ENCODE data around the gene WDR64. TPM values are rescaled to one million over a fixed set of nuclear protein-coding genes. Genes with fewer than 3 reads are reported as not detected.

The WDR64 gene
- polyA plus RNA-seq, 1 donor from 2014 or later: 0.21 TPM

GRCh38 chr1:241614144-241614543 is 37.9 kb upstream of the WDR64 start:
- TF ChIP-seq SMC3 (conservative IDR thresholded peaks at IDR 0.05; ENCODE audit: poor library complexity) (no peak), EP300 (conservative IDR thresholded peaks at IDR 0.05; ENCODE audit: poor library complexity, severe bottlenecking) (no peak), TAF1 (IDR thresholded peaks at IDR 0.05; ENCODE audit: low read depth) (no peak), RAD21 (conservative IDR thresholded peaks at IDR 0.05) (no peak), MXI1 (conservative IDR thresholded peaks at IDR 0.05; ENCODE audit: poor library complexity, severe bottlenecking) (no peak), EZH2 (IDR thresholded peaks at IDR 0.05; ENCODE audit: borderline replicate concordance, insufficient read depth, low read length, poor library complexity, severe bottlenecking) (no peak), CTCF (IDR thresholded peaks at IDR 0.05; ENCODE audit: poor library complexity, severe bottlenecking) (no peak), POLR2AphosphoS5 (IDR thresholded peaks at IDR 0.05) (no peak)
- TF ChIP-seq, protein P1, sequence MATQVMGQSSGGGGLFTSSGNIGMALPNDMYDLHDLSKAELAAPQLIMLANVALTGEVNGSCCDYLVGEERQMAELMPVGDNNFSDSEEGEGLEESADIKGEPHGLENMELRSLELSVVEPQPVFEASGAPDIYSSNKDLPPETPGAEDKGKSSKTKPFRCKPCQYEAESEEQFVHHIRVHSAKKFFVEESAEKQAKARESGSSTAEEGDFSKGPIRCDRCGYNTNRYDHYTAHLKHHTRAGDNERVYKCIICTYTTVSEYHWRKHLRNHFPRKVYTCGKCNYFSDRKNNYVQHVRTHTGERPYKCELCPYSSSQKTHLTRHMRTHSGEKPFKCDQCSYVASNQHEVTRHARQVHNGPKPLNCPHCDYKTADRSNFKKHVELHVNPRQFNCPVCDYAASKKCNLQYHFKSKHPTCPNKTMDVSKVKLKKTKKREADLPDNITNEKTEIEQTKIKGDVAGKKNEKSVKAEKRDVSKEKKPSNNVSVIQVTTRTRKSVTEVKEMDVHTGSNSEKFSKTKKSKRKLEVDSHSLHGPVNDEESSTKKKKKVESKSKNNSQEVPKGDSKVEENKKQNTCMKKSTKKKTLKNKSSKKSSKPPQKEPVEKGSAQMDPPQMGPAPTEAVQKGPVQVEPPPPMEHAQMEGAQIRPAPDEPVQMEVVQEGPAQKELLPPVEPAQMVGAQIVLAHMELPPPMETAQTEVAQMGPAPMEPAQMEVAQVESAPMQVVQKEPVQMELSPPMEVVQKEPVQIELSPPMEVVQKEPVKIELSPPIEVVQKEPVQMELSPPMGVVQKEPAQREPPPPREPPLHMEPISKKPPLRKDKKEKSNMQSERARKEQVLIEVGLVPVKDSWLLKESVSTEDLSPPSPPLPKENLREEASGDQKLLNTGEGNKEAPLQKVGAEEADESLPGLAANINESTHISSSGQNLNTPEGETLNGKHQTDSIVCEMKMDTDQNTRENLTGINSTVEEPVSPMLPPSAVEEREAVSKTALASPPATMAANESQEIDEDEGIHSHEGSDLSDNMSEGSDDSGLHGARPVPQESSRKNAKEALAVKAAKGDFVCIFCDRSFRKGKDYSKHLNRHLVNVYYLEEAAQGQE (IDR thresholded peaks at IDR 0.05; ENCODE audit: borderline replicate concordance): no peak
- no peaks in the 10 kb centered on the region for H4K20me1 ChIP-seq (ENCODE audit: insufficient read depth)
- no peaks in the 10 kb centered on the region for H3K36me3 ChIP-seq (ENCODE audit: insufficient read depth, low read length)
- no peaks in the 10 kb centered on the region for H3K9me2 ChIP-seq (ENCODE audit: insufficient read depth, low read length)
- no peaks in the 10 kb centered on the region for H3K27me3 ChIP-seq (ENCODE audit: insufficient read depth, low read depth, low read length)
- no peaks in the 10 kb centered on the region for H3K79me2 ChIP-seq (replicated peaks; ENCODE audit: insufficient read depth, low read length)
- no peaks in the 10 kb centered on the region for H3F3A ChIP-seq (ENCODE audit: insufficient read depth, low read length, poor library complexity, severe bottlenecking)
- no peak overlapping the region for H3K27ac ChIP-seq (ENCODE audit: low read length)
- H2AFZ ChIP-seq (ENCODE audit: low read depth, low read length): no peak overlapping the region
- no peaks in the 10 kb centered on the region for H3K9me3 ChIP-seq (ENCODE audit: low read length)
- no peak overlapping the region for H3K4me2 ChIP-seq (ENCODE audit: low read length)
- no peak overlapping the region for H3K4me3 ChIP-seq (ENCODE audit: low read length)
- H3K9ac ChIP-seq (ENCODE audit: low read length): no peak overlapping the region

DNA sequence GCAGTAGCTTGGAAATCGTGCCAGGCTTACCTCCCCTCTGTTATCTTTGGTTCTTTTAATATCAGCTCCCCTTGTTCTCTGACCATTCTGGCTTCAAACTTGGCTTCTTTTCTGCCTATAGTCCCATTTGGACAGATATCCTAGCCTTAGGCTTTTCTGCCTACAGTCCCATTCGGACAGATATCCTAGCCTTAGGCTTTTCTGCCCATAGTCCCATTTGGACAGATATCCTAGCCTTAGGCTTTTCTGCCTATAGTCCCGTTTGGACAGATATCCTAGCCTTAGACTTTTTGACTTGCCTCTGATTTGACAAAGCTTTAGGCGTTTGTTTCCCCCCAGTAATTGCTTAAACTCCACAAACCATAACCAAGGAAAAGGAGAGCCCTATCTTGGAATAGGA is 37.5 kb upstream of the WDR64 start:
- Histone ChIP-seq H3K79me2 (replicated peaks; ENCODE audit: insufficient read depth, low read length) (no peaks in the 10 kb centered on the region), H3K4me3 (ENCODE audit: low read length) (no peak overlapping the region), H3F3A (ENCODE audit: insufficient read depth, low read length, poor library complexity, severe bottlenecking) (no peaks in the 10 kb centered on the region), H3K9ac (ENCODE audit: low read length) (no peak overlapping the region), H3K27me3 (ENCODE audit: insufficient read depth, low read depth, low read length) (no peaks in the 10 kb centered on the region), H4K20me1 (ENCODE audit: insufficient read depth) (no peaks in the 10 kb centered on the region), H3K27ac (ENCODE audit: low read length) (no peak overlapping the region), H2AFZ (ENCODE audit: low read depth, low read length) (no peak overlapping the region), H3K36me3 (ENCODE audit: insufficient read depth, low read length) (no peaks in the 10 kb centered on the region), H3K4me2 (ENCODE audit: low read length) (no peak overlapping the region), H3K9me3 (ENCODE audit: low read length) (no peaks in the 10 kb centered on the region), H3K9me2 (ENCODE audit: insufficient read depth, low read length) (no peaks in the 10 kb centered on the region)
- no peak for TF ChIP-seq EP300 (conservative IDR thresholded peaks at IDR 0.05; ENCODE audit: poor library complexity, severe bottlenecking)
- TF ChIP-seq, protein P1 (IDR thresholded peaks at IDR 0.05; ENCODE audit: borderline replicate concordance): no peak
- TF ChIP-seq RAD21 (conservative IDR thresholded peaks at IDR 0.05): no peak
- TF ChIP-seq EZH2 (IDR thresholded peaks at IDR 0.05; ENCODE audit: borderline replicate concordance, insufficient read depth, low read length, poor library complexity, severe bottlenecking): no peak
- TF ChIP-seq TAF1 (IDR thresholded peaks at IDR 0.05; ENCODE audit: low read depth): no peak
- no peak for TF ChIP-seq SMC3 (conservative IDR thresholded peaks at IDR 0.05; ENCODE audit: poor library complexity)
- TF ChIP-seq CTCF (IDR thresholded peaks at IDR 0.05; ENCODE audit: poor library complexity, severe bottlenecking): no peak
- TF ChIP-seq POLR2AphosphoS5 (IDR thresholded peaks at IDR 0.05): no peak
- no peak for TF ChIP-seq MXI1 (conservative IDR thresholded peaks at IDR 0.05; ENCODE audit: poor library complexity, severe bottlenecking)

Measured in neural cell (in vitro differentiated cells).